GM23338 (cell line): ENCODE data around the gene SARM1. TPM values are rescaled to one million over a fixed set of nuclear protein-coding genes. Genes with fewer than 3 reads are reported as not detected.

Source experiments
- ATAC-seq: fragments of 200-7000 bp; cut with Tn5 transposase; 3 replicates; pipeline ENCODE4 v1.9.1; 2020
- DNase-seq: peaks from one replicate; pipeline ENCODE4 v3.0.0-alpha.2; 2015; ENCODE audit warnings: low spot score
- H2AFZ ChIP-seq: fragments of 200-600 bp; sonication (generic); 2 replicates; pipeline ENCODE4 v1.8.0; 2016; ENCODE audit warnings: antibody characterized with exemption, mild to moderate bottlenecking, moderate library complexity
- H3F3A ChIP-seq: fragments of 200-600 bp; sonication (generic); replicated peaks from 2 replicates; pipeline ENCODE4 v1.8.0; 2017; ENCODE audit warnings: antibody characterized with exemption, mixed run types, low read depth
- H3K27ac ChIP-seq: fragments of 200-600 bp; sonication (generic); 2 replicates; pipeline ENCODE4 v1.6.1; 2016; ENCODE audit warnings: low read depth
- H3K27me3 ChIP-seq: fragments of 200-600 bp; sonication (generic); 2 replicates; pipeline ENCODE4 v1.8.0; 2016; ENCODE audit warnings: mild to moderate bottlenecking, mixed run types, moderate library complexity; ENCODE audit not compliant: insufficient read depth
- H3K36me3 ChIP-seq: fragments of 200-600 bp; sonication (generic); 2 replicates; pipeline ENCODE4 v1.8.0; 2016; ENCODE audit warnings: mild to moderate bottlenecking; ENCODE audit not compliant: insufficient read depth
- H3K4me1 ChIP-seq: fragments of 200-600 bp; sonication (generic); 2 replicates; pipeline ENCODE4 v1.8.0; 2016; ENCODE audit warnings: mild to moderate bottlenecking, moderate library complexity; ENCODE audit not compliant: insufficient read depth
- H3K4me2 ChIP-seq: fragments of 200-600 bp; sonication (generic); 2 replicates; pipeline ENCODE4 v1.7.1; 2017; ENCODE audit warnings: mixed run types
- H3K4me3 ChIP-seq: fragments of 200-600 bp; sonication (generic); 2 replicates; pipeline ENCODE4 v1.6.1; 2016; ENCODE audit warnings: mixed run types
- H3K79me2 ChIP-seq: fragments of 200-600 bp; sonication (generic); replicated peaks from 2 replicates; pipeline ENCODE4 v1.8.0; 2017; ENCODE audit warnings: mild to moderate bottlenecking; ENCODE audit not compliant: insufficient read depth
- H3K9me2 ChIP-seq: fragments of 200-600 bp; sonication (generic); 2 replicates; pipeline ENCODE4 v1.8.0; 2017; ENCODE audit not compliant: insufficient read depth
- H4K20me1 ChIP-seq: fragments of 200-600 bp; sonication (generic); replicated peaks from 2 replicates; pipeline ENCODE4 v1.8.0; 2017; ENCODE audit warnings: mild to moderate bottlenecking; ENCODE audit not compliant: insufficient read depth
- H3K27ac Mint-ChIP-seq: 2 replicates; pipeline ENCODE4 v1.8.0; 2020; ENCODE audit warnings: inconsistent platforms, mild to moderate bottlenecking, moderate library complexity, mixed read lengths
- H3K27me3 Mint-ChIP-seq: 3 replicates; pipeline ENCODE4 v1.8.0; 2022; ENCODE audit warnings: low read depth, mild to moderate bottlenecking, moderate library complexity, mixed read lengths, inconsistent platforms; ENCODE audit not compliant: insufficient read depth, poor library complexity
- H3K36me3 Mint-ChIP-seq: 3 replicates; pipeline ENCODE4 v1.8.0; 2021; ENCODE audit warnings: low read depth, mild to moderate bottlenecking, inconsistent platforms, moderate library complexity, mixed read lengths
- H3K4me1 Mint-ChIP-seq: 3 replicates; pipeline ENCODE4 v1.8.0; 2020; ENCODE audit warnings: mild to moderate bottlenecking, inconsistent platforms, mixed read lengths
- H3K4me3 Mint-ChIP-seq: 3 replicates; pipeline ENCODE4 v1.8.0; 2021; ENCODE audit warnings: moderate library complexity, mild to moderate bottlenecking, inconsistent platforms, mixed read lengths
- H3K9me3 Mint-ChIP-seq: 3 replicates; pipeline ENCODE4 v1.8.0; 2020; ENCODE audit warnings: moderate library complexity, mild to moderate bottlenecking, inconsistent platforms, mixed read lengths
- CREB1 ChIP-seq: fragments of 250-450 bp; sonication (Bioruptor Pico); IDR thresholded peaks from 2 replicates; pipeline ENCODE4 v1.5.0; 2020; ENCODE audit warnings: low read depth, mild to moderate bottlenecking, moderate library complexity
- EZH2 ChIP-seq: fragments of 200-600 bp; sonication (generic); IDR thresholded peaks from one replicate; pipeline ENCODE4 v1.8.0; 2017; ENCODE audit warnings: antibody characterized with exemption, mild to moderate bottlenecking, low read depth; ENCODE audit not compliant: unreplicated experiment
- EZH2phosphoT487 ChIP-seq: fragments of 200-600 bp; sonication (generic); IDR thresholded peaks from one replicate; pipeline ENCODE4 v1.8.1; 2018; ENCODE audit warnings: antibody characterized with exemption; ENCODE audit not compliant: unreplicated experiment
- JUNB ChIP-seq: IDR thresholded peaks from one replicate; pipeline ENCODE4 v1.6.1; 2016; ENCODE audit warnings: antibody characterized with exemption; ENCODE audit not compliant: unreplicated experiment
- NANOG ChIP-seq: IDR thresholded peaks from 2 replicates; pipeline ENCODE4 v1.6.1; 2016; ENCODE audit warnings: antibody characterized with exemption, borderline replicate concordance
- POLR2AphosphoS5 ChIP-seq: IDR thresholded peaks from 2 replicates; pipeline ENCODE4 v1.6.1; 2016; ENCODE audit warnings: antibody characterized with exemption, low read depth
- STAT1 ChIP-seq: IDR thresholded peaks from one replicate; pipeline ENCODE4 v1.6.1; 2016; ENCODE audit warnings: antibody characterized with exemption; ENCODE audit not compliant: unreplicated experiment
- ZNF114 ChIP-seq: fragments of 250-450 bp; sonication (Bioruptor Pico); IDR thresholded peaks from 2 replicates; pipeline ENCODE4 v1.5.0; 2020; ENCODE audit warnings: mild to moderate bottlenecking, moderate library complexity
- ZNF331 ChIP-seq: fragments of 250-450 bp; sonication (Bioruptor Pico); IDR thresholded peaks from 2 replicates; pipeline ENCODE4 v1.5.0; 2020; ENCODE audit warnings: low read depth, mild to moderate bottlenecking, moderate library complexity
- ZNF462 ChIP-seq: fragments of 250-450 bp; sonication (Bioruptor Pico); IDR thresholded peaks from 2 replicates; pipeline ENCODE4 v1.5.0; 2020; ENCODE audit warnings: mild to moderate bottlenecking, moderate library complexity
- polyA plus RNA-seq: library from polyadenylated mRNA; unstranded; fragments of >200 nt; fragmentation: Nextera tagmentation; extraction: Ambion mirVana; gene quantifications from 2 replicates; pipeline ENCODE4 v1.2.1, GENCODE V29; 2016
- total RNA-seq: library from RNA; depleted of rRNA; stranded (reverse); fragments of >200 nt; shearing (Covaris generic); gene quantifications from 2 replicates; pipeline ENCODE4 v1.2.3, GENCODE V29; 2014
- TF ChIP-seq, protein P1 (sequence below): IDR thresholded peaks from one replicate; pipeline ENCODE4 v1.6.1; 2018; ENCODE audit warnings: antibody characterized with exemption; ENCODE audit not compliant: unreplicated experiment
- TF ChIP-seq, protein P2 (sequence below): IDR thresholded peaks from 2 replicates; pipeline ENCODE4 v1.6.1; 2016; ENCODE audit warnings: antibody characterized with exemption
- TF ChIP-seq, protein P3 (sequence below), 2 experiments: fragments of 200-600 bp in 1 of 2; sonication (generic) in 1 of 2; conservative IDR thresholded peaks; 2 replicates each; pipeline versions ENCODE4 v1.5.1 to v1.6.1; 2016 to 2017; ENCODE audit warnings: antibody characterized with exemption in 2 of 2, low read depth in 2 of 2, mild to moderate bottlenecking in 2 of 2, moderate library complexity in 1 of 2

SARM1 gene
- total and polyA plus RNA-seq, 2 experiments from 2014 or later, result 0.89 to 15.3 TPM

DNA sequence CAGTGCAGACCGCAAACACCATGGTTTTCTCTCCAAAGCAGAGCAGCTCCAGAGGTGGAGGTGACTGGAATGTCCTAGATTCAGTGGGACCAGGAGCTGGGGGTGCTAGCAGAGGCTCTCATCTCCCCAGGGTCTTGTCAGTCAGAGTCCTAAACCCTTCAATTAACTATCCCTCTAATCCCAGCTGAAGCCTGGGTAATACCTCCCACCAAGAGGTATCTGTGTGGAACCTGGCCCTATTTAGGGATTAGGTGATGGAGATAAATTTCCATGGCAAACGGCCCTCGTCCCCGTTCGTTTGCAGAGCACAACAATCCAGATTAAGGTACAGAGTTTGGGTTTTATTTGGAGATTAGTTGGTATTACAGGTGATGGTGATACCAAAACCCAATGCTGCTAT lies 8.3 kb upstream of the SARM1 start:
- Histone ChIP-seq H3F3A (no peaks in the 10 kb centered on the region), H3K9me2 (no peaks in the 10 kb centered on the region), H3K27me3 (no peaks in the 10 kb centered on the region), H3K4me3 (no peak overlapping the region), H2AFZ (no peak overlapping the region), H3K79me2 (peaks cover 7% of the 10 kb centered on the region), H3K36me3 (peaks cover 13% of the 10 kb centered on the region), H4K20me1 (no peaks in the 10 kb centered on the region; the same call in 1 of the 2 replicates), H3K4me2 (no peak overlapping the region), H3K27ac (no peak overlapping the region), H3K4me1 (peaks cover 5% of the 10 kb centered on the region)
- no peak overlapping the region for H3K27ac Mint-ChIP-seq
- H3K36me3 Mint-ChIP-seq, result peaks cover 33% of the 10 kb centered on the region
- TF ChIP-seq EZH2 (no peak), EZH2phosphoT487 (no peak), ZNF462 (CRISPR knock-in tag) (no peak), ZNF114 (CRISPR knock-in tag) (no peak), POLR2AphosphoS5 (no peak), JUNB (no peak), NANOG (no peak), CREB1 (CRISPR knock-in tag) (no peak), ZNF331 (CRISPR knock-in tag) (no peak), STAT1 (no peak)
- TF ChIP-seq, protein P1, sequence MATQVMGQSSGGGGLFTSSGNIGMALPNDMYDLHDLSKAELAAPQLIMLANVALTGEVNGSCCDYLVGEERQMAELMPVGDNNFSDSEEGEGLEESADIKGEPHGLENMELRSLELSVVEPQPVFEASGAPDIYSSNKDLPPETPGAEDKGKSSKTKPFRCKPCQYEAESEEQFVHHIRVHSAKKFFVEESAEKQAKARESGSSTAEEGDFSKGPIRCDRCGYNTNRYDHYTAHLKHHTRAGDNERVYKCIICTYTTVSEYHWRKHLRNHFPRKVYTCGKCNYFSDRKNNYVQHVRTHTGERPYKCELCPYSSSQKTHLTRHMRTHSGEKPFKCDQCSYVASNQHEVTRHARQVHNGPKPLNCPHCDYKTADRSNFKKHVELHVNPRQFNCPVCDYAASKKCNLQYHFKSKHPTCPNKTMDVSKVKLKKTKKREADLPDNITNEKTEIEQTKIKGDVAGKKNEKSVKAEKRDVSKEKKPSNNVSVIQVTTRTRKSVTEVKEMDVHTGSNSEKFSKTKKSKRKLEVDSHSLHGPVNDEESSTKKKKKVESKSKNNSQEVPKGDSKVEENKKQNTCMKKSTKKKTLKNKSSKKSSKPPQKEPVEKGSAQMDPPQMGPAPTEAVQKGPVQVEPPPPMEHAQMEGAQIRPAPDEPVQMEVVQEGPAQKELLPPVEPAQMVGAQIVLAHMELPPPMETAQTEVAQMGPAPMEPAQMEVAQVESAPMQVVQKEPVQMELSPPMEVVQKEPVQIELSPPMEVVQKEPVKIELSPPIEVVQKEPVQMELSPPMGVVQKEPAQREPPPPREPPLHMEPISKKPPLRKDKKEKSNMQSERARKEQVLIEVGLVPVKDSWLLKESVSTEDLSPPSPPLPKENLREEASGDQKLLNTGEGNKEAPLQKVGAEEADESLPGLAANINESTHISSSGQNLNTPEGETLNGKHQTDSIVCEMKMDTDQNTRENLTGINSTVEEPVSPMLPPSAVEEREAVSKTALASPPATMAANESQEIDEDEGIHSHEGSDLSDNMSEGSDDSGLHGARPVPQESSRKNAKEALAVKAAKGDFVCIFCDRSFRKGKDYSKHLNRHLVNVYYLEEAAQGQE, result no peak
- TF ChIP-seq, protein P2, sequence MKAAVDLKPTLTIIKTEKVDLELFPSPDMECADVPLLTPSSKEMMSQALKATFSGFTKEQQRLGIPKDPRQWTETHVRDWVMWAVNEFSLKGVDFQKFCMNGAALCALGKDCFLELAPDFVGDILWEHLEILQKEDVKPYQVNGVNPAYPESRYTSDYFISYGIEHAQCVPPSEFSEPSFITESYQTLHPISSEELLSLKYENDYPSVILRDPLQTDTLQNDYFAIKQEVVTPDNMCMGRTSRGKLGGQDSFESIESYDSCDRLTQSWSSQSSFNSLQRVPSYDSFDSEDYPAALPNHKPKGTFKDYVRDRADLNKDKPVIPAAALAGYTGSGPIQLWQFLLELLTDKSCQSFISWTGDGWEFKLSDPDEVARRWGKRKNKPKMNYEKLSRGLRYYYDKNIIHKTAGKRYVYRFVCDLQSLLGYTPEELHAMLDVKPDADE, result no peak
- TF ChIP-seq, protein P3, sequence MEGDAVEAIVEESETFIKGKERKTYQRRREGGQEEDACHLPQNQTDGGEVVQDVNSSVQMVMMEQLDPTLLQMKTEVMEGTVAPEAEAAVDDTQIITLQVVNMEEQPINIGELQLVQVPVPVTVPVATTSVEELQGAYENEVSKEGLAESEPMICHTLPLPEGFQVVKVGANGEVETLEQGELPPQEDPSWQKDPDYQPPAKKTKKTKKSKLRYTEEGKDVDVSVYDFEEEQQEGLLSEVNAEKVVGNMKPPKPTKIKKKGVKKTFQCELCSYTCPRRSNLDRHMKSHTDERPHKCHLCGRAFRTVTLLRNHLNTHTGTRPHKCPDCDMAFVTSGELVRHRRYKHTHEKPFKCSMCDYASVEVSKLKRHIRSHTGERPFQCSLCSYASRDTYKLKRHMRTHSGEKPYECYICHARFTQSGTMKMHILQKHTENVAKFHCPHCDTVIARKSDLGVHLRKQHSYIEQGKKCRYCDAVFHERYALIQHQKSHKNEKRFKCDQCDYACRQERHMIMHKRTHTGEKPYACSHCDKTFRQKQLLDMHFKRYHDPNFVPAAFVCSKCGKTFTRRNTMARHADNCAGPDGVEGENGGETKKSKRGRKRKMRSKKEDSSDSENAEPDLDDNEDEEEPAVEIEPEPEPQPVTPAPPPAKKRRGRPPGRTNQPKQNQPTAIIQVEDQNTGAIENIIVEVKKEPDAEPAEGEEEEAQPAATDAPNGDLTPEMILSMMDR (conservative IDR thresholded peaks at IDR 0.05; ENCODE audit: low read depth in 2 of 2), result no peak
- H3K4me1 Mint-ChIP-seq, result peaks cover 3% of the 10 kb centered on the region; the same call in 2 of the 3 replicates
- no peak for DNase-seq
- H3K27me3 Mint-ChIP-seq, result peaks cover 4% of the 10 kb centered on the region
- H3K4me3 Mint-ChIP-seq, result no peak overlapping the region
- H3K9me3 Mint-ChIP-seq, result no peaks in the 10 kb centered on the region; the same call in 2 of the 3 replicates
- ATAC-seq, result no peak
